ENCODE data around the gene SUMO4.

SUMO4 gene

DNA sequence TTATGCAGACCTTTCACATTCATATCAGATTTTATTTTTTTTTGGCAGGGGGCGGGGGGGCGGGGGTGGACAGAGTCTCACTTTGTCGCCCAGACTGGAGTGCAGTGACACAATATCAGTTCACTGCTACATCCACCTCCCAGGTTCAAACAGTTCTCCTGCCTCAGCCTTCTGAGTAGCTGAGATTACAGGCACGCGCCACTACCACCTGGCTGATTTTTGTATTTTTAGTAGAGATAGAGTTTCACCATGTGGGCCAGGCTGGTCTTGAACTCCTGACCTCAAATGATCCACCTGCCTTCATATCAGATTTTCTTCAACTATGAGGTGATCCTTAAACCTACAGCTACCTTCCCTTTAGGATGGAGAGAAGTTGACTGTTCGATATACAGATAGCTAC, 8.0 kb upstream of the SUMO4 start:
- no peak for DNase-seq

DNA sequence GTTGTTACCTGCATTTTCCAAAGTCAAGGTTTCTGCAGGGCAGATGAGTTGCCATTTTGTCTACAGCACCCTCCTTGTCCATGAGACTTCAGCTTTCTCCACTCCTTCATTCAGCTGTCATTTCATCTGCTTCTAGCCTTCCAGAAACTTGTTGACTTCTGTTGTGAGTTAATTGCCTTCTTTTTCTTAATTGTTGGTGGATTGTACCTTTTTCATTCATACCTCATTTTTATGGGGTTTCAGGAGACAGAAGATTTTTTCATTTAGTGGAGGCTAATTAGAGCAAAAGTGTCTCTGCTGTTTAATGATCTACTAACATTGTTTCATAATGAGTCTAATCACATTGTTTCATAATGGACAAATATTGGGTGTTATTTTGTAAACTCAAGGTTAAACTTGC, 7.5 kb upstream of the SUMO4 start:
- no peak for DNase-seq

- DNase-seq = no peak
These were observed 6.9 kb upstream of the SUMO4 start for GRCh38 chr6:149393002-149393679.

DNA sequence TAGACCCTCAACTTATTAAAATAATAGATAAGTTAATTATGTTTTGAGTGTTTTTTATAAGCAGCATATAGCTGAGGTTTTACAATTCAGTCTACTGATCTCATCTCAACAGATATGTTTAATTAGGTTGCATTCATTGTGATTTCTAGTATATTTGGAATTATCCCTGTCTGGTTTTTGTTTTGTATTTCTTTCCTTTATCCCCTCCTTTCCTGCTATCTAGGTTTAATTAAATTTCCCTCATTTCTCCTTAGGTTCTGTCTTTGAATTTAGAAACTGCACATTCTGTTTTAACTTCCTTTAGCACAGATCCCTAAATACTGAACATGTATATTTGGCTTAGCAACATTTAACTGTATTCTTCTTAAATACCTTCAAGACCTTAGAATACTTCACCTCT, 4.9 kb upstream of the SUMO4 start:
- no peak for DNase-seq

DNA sequence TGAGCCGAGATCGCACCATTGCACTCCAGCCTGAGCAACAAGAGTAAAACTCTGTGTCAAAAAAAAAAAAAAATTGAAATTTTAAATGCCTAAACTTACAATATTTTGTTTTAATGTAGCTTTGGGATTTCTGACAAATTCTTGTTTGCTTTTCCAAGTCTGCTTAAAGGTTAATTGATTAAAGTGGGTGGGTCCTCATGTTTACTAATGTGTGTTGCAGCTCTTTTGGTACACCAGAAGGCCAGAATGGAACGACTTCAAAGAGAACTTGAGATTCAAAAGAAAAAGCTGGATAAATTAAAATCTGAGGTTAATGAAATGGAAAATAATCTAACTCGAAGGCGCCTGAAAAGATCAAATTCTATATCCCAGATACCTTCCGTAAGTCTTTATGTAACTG, 2.7 kb upstream of the SUMO4 start:
- DNase-seq = no peak

DNA sequence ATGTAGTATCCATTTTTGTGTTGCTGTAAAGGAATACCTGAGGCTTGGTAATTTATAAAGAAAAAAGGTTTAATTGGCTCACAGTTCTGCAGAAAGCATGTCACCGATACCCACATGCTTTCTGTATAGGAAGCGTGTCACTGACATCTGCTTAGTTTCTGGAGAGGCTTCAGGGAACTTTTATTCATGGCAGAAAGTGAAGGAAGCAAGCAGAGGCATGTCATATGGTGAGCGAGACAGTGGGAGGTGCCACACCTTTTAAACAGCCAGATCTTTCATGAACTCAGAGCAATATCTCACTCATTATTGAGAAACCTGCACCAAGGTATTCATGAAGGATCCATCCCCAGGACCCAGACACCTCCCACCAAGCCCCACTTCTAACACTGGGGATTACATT, 3.5 kb downstream of the SUMO4 start:
- DNase-seq = no peak

DNA sequence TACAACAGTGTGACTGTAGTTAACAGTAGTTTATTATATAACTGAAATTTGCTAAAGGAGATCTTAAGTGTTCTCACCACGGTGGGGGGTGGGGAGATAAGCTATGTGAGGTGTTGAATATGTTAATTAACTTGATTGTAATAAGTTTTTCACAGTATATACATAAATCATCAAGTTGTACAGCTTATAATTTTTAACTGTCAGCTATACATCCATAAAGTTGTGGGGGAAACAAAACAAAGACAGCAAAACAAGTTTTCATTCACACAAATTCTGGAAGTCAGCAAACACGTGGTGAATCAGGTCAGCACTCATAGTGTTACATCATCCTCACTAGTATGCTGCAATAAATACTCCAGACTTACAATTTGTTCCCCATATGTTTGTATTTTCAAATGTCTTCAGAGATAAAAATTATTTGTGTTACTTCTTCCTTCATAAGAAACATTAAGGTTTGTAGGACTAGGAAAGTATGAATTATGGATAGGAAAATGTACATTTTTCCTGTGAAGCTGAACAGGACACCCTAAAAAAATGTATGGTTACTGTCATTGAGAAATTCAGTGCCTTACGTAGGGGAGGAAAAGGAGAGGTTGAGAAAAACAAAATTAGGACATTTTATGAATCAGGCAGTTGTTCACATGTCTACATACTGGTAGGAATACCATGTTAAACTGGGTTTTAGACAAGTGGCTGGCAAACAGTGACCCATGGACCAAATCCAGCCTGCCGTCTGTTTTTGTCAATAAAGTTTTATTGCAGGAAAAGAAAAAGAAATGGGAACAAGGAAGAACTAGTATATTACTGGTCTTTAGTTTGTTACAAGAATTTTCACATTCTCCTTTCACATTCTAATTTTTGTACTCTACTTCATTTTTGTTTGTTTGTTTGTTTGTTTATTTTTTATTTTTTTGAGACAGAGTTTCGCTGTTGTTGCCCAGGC, 6.0 kb downstream of the SUMO4 start:
- no peak for DNase-seq

GRCh38 chr6:149409617-149410016, 9.6 kb downstream of the SUMO4 start:
- DNase-seq = no peak

- no peak for DNase-seq
These were observed 10.5 kb downstream of the SUMO4 start for GRCh38 chr6:149410557-149410956.

DNA sequence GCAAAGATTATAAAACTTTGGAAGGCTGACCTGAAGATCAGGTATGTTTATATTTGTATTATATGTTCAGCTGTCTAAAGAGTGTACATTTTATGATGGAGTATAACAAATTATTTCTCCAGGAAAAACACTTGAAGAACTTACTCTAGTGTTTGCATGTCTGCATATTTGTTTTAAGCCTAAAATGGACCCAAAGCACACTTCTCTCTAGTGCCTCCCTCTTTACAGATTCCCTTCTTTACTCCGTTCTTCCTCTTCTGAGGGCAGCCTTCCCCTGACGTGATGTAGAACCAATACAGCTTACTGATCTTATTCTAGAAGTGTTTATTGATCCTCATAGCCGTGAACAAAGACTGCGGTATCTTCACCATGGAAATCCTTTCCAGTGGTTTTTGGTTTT, 13.9 kb downstream of the SUMO4 start:
- DNase-seq = no peak

- no peak for DNase-seq
These were observed 14.8 kb downstream of the SUMO4 start for GRCh38 chr6:149414821-149415220.

DNA sequence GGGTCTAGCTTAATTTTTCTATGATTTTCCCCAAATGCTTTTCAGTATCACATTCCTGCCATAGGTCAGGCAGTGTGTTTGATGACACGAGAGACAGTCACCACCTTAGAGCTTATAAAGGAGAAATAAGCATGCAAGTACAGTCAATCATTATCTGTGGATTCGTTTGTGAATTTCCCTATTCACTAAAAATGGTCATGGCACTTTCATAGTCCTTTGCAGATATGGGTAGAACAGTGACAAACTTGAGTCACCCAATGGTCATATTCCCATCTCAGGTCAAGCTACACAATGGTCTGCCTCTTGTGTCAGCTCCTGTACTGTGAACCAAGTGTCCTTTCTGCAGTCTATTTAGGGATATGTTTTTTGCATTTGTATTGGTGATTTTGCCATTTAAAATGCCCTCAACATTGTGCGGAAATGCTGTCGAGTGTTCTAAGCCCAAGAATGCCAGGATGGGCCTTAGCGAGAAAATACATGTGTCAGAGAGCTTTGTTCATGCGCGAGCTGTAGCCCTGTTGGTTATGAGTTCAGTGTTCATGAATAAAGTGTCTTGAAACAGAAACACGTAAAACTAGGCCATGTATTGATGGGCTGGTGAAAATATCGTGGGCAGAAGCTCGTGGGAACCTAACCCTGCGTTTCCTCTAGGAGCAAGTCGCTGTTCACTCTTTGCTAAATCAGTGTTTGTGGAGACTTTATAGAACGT, 19.8 kb downstream of the SUMO4 start:
- DNase-seq = no peak

DNA sequence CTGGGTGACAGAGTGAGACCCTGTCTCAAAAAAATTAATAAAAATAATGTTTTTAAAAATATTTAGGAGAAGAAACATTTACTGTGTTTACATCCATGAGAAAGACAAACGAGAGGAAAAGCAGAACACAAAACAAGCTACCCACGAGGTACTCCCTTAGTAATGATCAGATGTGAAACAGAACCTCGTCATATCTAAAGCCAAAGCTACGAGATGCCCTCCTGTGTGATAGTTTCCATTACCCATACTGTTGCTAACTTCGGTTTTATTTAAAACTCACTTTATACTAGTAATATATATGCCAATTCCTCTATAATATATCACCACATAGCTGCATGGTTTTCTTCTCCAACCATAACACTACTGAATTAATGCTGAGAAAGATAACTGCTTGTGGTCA, 21.1 kb downstream of the SUMO4 start:
- DNase-seq = no peak

DNA sequence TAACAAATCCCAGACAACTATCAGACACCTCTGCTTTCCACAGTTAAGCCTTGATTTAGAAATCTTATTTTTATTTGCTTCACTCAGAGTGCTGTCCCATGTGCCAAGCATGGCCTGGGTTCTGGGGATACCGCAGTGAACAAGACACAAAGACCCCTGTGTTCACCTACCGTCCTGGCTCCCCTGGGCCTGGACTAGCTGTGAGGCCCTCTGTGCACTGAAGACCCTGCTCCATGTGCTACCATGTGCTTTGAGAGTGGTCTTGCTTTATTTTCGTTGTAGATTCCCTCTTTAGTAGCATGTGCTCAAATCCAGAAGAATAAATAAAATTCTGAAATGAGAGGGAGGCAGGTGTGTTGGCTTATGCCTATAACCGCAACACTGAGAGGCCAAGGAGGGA, 22.5 kb downstream of the SUMO4 start:
- no peak for DNase-seq

- no peak for DNase-seq
These were observed 23.9 kb downstream of the SUMO4 start for GRCh38 chr6:149423964-149424440.

- DNase-seq = no peak
These were observed 25.2 kb downstream of the SUMO4 start for GRCh38 chr6:149425224-149425623.

DNA sequence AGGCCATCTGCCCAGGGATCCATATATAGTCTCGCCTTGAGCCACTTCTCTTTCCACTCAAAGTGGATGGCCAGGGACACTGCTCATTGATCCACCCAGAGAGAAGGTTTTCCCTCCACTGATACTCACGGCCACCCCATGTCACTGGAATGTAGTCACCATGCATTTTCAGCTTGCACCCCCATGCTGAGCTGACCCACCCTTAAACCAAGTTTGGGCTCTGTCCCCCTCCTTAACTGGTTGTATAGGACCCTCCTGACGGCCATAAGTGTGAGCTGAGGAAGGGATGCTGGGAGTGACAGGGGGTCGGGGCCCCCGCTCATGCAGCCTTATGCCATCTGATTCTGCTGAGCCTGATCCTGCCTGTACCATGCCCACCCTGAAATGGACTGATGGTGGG, 25.7 kb downstream of the SUMO4 start:
- DNase-seq = no peak

GRCh38 chr6:149428606-149429005, 28.5 kb downstream of the SUMO4 start:
- DNase-seq = no peak

DNA sequence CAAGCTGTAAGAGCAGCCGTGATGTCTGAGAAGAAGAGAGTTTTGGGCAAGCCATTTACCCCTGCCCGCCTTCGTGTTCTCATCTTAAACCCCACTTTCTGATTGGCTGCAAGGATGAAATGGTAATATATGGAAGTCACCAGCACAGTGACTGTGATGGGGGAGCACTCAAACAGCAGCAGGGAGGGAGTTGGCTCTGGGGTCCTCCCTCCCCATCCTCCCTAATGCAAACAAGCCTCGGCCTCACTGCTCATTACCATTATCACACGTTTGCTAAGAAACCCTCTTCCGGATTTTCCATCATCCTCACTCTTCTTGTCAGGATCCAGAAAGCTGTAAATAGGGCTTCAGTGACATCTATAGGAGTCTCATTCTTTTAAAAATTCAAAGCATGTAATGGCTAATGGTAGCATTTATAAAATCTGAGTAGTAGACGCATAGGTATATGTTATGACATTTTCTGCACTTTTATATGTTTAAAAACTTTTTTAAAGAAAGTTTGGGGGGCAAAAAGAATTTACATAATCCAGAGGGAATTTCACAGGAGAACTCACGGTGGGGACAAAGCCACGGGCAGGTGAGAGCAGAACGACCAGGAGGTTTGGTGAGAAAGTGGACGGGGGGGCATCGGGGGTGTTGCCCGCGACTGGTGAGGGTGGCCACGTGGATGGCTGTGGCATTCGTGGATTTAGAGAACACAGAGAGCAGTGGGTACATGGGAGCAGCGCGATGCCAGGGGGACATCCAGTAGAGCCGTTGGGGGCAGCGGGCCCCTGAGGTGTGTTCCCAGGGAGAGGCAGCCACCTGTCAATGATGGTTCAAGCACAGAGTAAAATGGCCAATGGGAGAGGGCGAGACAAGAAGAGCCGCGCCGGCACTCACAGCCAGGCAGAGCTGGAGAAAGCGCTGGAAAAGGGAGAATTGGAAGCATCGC, 29.6 kb downstream of the SUMO4 start:
- DNase-seq = no peak

- peak; percentile 55 for DNase-seq
These were observed 32.1 kb downstream of the SUMO4 start for GRCh38 chr6:149431905-149432775.

DNA sequence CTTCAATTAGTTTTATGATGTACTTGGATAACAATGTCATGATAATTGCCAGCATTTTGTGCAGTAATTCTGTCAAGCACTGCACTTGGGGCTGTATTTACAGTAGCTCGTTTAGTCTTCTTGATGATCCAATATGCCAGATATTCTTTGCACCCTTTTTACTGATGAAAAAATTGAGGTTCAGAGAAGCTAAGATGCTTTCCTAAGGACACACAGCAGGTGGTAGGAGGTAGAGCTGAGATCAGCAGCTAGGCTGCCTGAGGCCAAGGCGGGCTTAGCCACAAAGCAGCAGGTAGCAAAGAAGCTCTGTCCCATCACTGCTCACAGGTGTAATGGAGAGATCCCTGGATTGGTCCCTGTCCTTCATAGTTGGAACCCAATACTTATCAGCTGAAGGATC, 33.3 kb downstream of the SUMO4 start:
- no peak for DNase-seq

Data from DMS79 (cell line).